Dedifferentiated amniotic fluid mesenchymal stem cell (primary cell): ENCODE results near the gene POC5.
"Not testable (repeated sequence)": the region's sequence is repeated elsewhere in the genome, so short reads cannot be mapped to it uniquely, and the experiment has no call there.

Source experiments
- DNase-seq: peaks from one replicate; pipeline ENCODE4 v3.0.0-alpha.2; 2016; ENCODE audit errors: extremely low spot score

Gene POC5

GRCh38 chr5:75717082-75717922 lies at the start of gene POC5:
TSS of gene POC5 (minus strand) at chr5:75717437. CDS start at chr5:75712937, 4,500 bp downstream.
- DNase-seq: peak; percentile 96

- no peak for DNase-seq
Observed at GRCh38 chr5:75758116-75758515, 40.9 kb upstream of the POC5 start.

GRCh38 chr5:75756981-75757380 lies 39.7 kb upstream of the POC5 start:
- no peak for DNase-seq

- DNase-seq: no peak
Observed at GRCh38 chr5:75756211-75756610, 39.0 kb upstream of the POC5 start.

- DNase-seq: no peak
Observed at GRCh38 chr5:75753182-75753581, 35.9 kb upstream of the POC5 start.

- DNase-seq: no peak
Observed at GRCh38 chr5:75744355-75744754, 27.1 kb upstream of the POC5 start.

GRCh38 chr5:75736273-75736672 lies 19.0 kb upstream of the POC5 start:
- no peak for DNase-seq

GRCh38 chr5:75734913-75735789 lies 17.9 kb upstream of the POC5 start:
- no peak for DNase-seq

GRCh38 chr5:75733767-75734166 lies 16.5 kb upstream of the POC5 start:
- DNase-seq: no peak

- not testable (repeated sequence) for DNase-seq
Observed at GRCh38 chr5:75731515-75731914, 14.3 kb upstream of the POC5 start.

GRCh38 chr5:75729321-75729720 lies 12.1 kb upstream of the POC5 start:
- no peak for DNase-seq

- DNase-seq: no peak
Observed at GRCh38 chr5:75727931-75728330, 10.7 kb upstream of the POC5 start.

- not testable (repeated sequence) for DNase-seq
Observed at GRCh38 chr5:75726224-75726623, 9.0 kb upstream of the POC5 start.

- DNase-seq: no peak
Observed at GRCh38 chr5:75723378-75723777, 6.1 kb upstream of the POC5 start.

GRCh38 chr5:75721573-75721972 lies 4.3 kb upstream of the POC5 start:
- DNase-seq: no peak

- DNase-seq: no peak
Observed at GRCh38 chr5:75720882-75721281, 3.6 kb upstream of the POC5 start.

- no peak for DNase-seq
Observed at GRCh38 chr5:75716715-75717081, 539 bp downstream of the POC5 start.

GRCh38 chr5:75712091-75712490 lies 5.1 kb downstream of the POC5 start:
- no peak for DNase-seq

GRCh38 chr5:75711151-75711550 lies 6.1 kb downstream of the POC5 start:
- DNase-seq: no peak

GRCh38 chr5:75710637-75711036 lies 6.6 kb downstream of the POC5 start:
- DNase-seq: no peak

- no peak for DNase-seq
Observed at GRCh38 chr5:75707911-75708509, 9.2 kb downstream of the POC5 start.

- DNase-seq: no peak
Observed at GRCh38 chr5:75706775-75707174, 10.5 kb downstream of the POC5 start.
